Suprapubic skin (tissue), 4 donors: ENCODE measurements around the gene SLC8A1. TPM values are rescaled to one million over a fixed set of nuclear protein-coding genes. Genes with fewer than 3 reads are reported as not detected.

Experiments
- DNase-seq, 2 donors: peaks; one replicate each; pipeline ENCODE4 v3.0.0-alpha.2; 2019; ENCODE audit warnings: low spot score in 2 of 2
- H3K27ac ChIP-seq: fragments of 200-600 bp; sonication (generic); one replicate; pipeline ENCODE4 v1.5.1; 2019
- H3K27me3 ChIP-seq: fragments of 200-600 bp; sonication (generic); one replicate; pipeline ENCODE4 v1.5.1; 2019
- H3K36me3 ChIP-seq: fragments of 200-600 bp; sonication (generic); one replicate; pipeline ENCODE4 v1.5.1; 2019
- H3K4me1 ChIP-seq: fragments of 200-600 bp; sonication (generic); one replicate; pipeline ENCODE4 v1.5.1; 2019
- H3K4me3 ChIP-seq: fragments of 200-600 bp; sonication (generic); one replicate; pipeline ENCODE4 v1.5.1; 2019; ENCODE audit warnings: mild to moderate bottlenecking
- H3K9me3 ChIP-seq: fragments of 200-600 bp; sonication (generic); one replicate; pipeline ENCODE4 v1.5.1; 2019
- EP300 ChIP-seq: sonication (generic); formaldehyde crosslinking; IDR thresholded peaks from one replicate; pipeline ENCODE4 v1.6.1; 2017; ENCODE audit warnings: antibody characterized with exemption
- POLR2A ChIP-seq, 2 donors: fragments of 450-650 bp; IDR thresholded peaks; one replicate each; pipeline ENCODE4 v1.6.1; 2017; ENCODE audit warnings: antibody characterized with exemption in 2 of 2, mild to moderate bottlenecking in 2 of 2, moderate library complexity in 2 of 2
- POLR2AphosphoS5 ChIP-seq, 3 donors: sonication (generic); formaldehyde crosslinking; IDR thresholded peaks; one replicate each; pipeline ENCODE4 v1.6.1; 2017; ENCODE audit warnings: antibody characterized with exemption in 3 of 3
- WGBS: methylation state at CpG from one replicate; pipeline ENCODE4 v1.1.5; 2018; 5-methylcytosine and 5-hydroxymethylcytosine counted together
- total RNA-seq, 4 donors: library from RNA; depleted of rRNA; stranded (reverse); fragments of >200 nt; gene quantifications; one replicate each; pipeline ENCODE4 v1.1.0, GENCODE V29; 2016
- TF ChIP-seq, protein P1 (sequence below), 2 donors: fragments of 200-600 bp in 1 of 2; fragments of 450-650 bp in 1 of 2; sonication (generic) in 1 of 2; IDR thresholded peaks; one replicate each; pipeline ENCODE4 v1.5.1; 2016 to 2019; ENCODE audit warnings: antibody characterized with exemption in 2 of 2, mild to moderate bottlenecking in 1 of 2, moderate library complexity in 1 of 2

Gene SLC8A1
- total RNA-seq, 4 donors from 2014 or later: 2.4 to 14.4 (median 9.9) TPM

DNA sequence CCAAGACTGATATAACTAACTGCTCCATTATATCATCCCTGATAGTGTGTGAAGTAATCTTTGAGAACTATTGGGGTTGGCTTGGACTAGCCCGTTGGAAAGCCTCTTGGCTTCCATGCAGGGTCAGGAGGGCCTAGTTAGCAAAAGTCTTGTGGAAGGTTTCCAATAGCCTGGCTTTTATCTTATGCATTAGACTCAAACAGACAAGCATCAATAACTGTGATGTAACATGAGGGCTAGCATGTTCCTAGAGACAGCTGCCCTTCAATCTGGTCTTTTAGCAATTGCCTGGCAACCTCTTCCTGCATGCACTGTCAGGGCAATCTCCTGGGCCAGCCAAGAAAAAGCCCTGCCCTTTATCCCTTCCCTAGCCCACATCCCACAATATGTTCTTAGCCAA lies 18.2 kb downstream of the SLC8A1 start:
- H3K27ac ChIP-seq: no peak overlapping the region
- H3K4me3 ChIP-seq: no peak overlapping the region
- DNase-seq: no peak
- no peaks in the 10 kb centered on the region for H3K27me3 ChIP-seq
- H3K9me3 ChIP-seq: no peaks in the 10 kb centered on the region
- 29% methylated on average over 1 of the region's 1 CpG for WGBS
- H3K4me1 ChIP-seq: no peaks in the 10 kb centered on the region
- TF ChIP-seq POLR2AphosphoS5 (IDR thresholded peaks at IDR 0.05) (no peak), EP300 (no peak)
- TF ChIP-seq, protein P1, sequence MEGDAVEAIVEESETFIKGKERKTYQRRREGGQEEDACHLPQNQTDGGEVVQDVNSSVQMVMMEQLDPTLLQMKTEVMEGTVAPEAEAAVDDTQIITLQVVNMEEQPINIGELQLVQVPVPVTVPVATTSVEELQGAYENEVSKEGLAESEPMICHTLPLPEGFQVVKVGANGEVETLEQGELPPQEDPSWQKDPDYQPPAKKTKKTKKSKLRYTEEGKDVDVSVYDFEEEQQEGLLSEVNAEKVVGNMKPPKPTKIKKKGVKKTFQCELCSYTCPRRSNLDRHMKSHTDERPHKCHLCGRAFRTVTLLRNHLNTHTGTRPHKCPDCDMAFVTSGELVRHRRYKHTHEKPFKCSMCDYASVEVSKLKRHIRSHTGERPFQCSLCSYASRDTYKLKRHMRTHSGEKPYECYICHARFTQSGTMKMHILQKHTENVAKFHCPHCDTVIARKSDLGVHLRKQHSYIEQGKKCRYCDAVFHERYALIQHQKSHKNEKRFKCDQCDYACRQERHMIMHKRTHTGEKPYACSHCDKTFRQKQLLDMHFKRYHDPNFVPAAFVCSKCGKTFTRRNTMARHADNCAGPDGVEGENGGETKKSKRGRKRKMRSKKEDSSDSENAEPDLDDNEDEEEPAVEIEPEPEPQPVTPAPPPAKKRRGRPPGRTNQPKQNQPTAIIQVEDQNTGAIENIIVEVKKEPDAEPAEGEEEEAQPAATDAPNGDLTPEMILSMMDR (IDR thresholded peaks at IDR 0.05): no peak
- no peaks in the 10 kb centered on the region for H3K36me3 ChIP-seq

DNA sequence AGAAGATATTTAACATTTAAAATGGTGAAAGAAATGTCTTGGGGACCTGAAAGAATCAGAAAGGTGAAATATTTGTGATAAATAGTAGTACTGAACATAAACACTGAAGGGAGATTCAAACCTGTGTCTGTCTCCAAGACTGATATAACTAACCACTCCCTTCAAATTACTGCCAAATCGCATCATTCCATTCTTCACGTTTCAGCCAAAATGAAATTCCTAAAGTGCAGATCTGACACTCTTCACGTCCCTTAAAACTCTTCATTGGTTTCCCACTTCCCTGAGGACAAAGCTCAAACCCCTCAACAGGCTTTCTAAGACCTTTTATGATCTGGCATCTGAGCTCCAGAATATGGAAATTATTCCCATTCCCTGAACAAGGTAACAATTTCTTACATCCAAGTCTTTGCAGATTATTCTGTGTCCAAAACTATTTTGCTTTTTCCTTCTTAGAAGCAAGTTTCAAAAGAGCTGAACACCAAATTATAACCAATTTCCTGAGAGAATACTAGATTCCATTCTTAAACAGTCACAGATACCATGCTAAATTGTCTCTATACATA lies 18.9 kb downstream of the SLC8A1 start:
- Histone ChIP-seq H3K27me3 (no peaks in the 10 kb centered on the region), H3K27ac (no peak overlapping the region), H3K4me3 (no peak overlapping the region), H3K9me3 (no peaks in the 10 kb centered on the region), H3K4me1 (no peaks in the 10 kb centered on the region), H3K36me3 (no peaks in the 10 kb centered on the region)
- 21% methylated on average over 3 of the region's 3 CpGs for WGBS
- DNase-seq: no peak
- TF ChIP-seq, protein P1 (IDR thresholded peaks at IDR 0.05): no peak
- no peak for TF ChIP-seq POLR2A (IDR thresholded peaks at IDR 0.05)
- TF ChIP-seq EP300: no peak
- no peak for TF ChIP-seq POLR2AphosphoS5 (IDR thresholded peaks at IDR 0.05)

DNA sequence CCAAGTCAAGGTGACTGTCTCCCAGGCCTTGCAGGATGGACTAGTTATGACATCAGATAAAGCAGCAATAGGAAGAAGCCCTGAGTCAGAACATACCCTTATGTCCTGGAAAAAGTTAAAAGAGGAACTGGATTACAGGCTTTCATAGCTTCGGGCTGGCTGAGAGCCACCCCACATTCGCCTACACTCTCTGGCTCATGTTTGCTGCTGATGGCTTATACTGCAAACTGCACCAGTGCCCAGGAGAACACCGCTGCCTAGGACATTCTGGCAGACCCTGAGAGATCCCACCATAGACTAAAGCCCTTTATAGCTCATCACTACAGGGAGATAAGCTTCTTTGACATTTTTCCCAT lies 20.3 kb downstream of the SLC8A1 start:
- no peaks in the 10 kb centered on the region for H3K36me3 ChIP-seq
- DNase-seq: no peak
- H3K27ac ChIP-seq: no peak overlapping the region
- H3K4me1 ChIP-seq: no peaks in the 10 kb centered on the region
- 70% methylated on average over 3 of the region's 3 CpGs for WGBS
- no peak overlapping the region for H3K4me3 ChIP-seq
- no peak for TF ChIP-seq POLR2AphosphoS5 (IDR thresholded peaks at IDR 0.05)
- no peak for TF ChIP-seq POLR2A (IDR thresholded peaks at IDR 0.05)
- no peak for TF ChIP-seq EP300
- TF ChIP-seq, protein P1 (IDR thresholded peaks at IDR 0.05): no peak
- H3K27me3 ChIP-seq: no peaks in the 10 kb centered on the region
- H3K9me3 ChIP-seq: no peaks in the 10 kb centered on the region

DNA sequence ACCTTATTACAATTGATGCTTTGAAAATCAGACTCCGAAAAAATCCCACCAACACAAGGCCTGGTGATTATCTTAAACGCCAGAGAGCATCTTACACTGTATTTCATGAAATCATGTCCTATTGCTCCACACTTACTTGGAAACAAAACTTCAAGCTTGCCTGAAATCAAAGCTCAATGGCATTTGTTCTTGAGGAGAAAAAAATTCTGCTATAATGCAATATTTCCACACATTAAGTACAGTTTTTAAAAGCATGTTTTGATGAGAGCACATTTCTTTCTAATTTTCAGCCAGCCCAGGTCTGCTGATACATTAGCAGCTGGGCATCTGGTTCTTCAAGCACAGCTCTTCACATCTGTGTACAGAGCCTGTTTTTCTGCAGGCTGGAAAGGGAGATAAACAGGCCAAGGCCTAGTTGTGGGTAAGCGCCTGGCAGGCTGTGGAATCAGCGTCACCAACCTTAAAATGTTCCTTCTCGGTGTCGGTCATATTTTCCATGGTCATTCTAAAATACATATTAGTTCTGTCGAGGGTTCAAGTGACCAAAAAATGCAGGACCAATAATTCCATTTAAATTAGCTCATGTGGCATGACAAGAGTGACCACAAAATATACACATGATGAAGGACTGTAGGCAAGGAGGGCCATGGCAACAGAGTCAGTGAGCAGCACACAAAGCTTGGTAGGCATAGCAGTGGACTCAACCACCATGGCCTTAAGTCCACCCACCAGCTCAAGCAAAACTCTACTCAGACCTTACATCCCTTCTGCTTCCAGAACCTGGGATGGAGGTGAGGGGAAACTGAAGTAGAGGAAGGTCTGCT lies 20.9 kb downstream of the SLC8A1 start:
- WGBS: 87% methylated on average over 7 of the region's 7 CpGs
- DNase-seq: no peak
- H3K4me3 ChIP-seq: no peak overlapping the region
- H3K4me1 ChIP-seq: no peaks in the 10 kb centered on the region
- no peak overlapping the region for H3K27ac ChIP-seq
- H3K27me3 ChIP-seq: no peaks in the 10 kb centered on the region
- TF ChIP-seq POLR2A (IDR thresholded peaks at IDR 0.05) (no peak), POLR2AphosphoS5 (IDR thresholded peaks at IDR 0.05) (no peak), EP300 (no peak)
- TF ChIP-seq, protein P1 (IDR thresholded peaks at IDR 0.05): no peak
- H3K36me3 ChIP-seq: no peaks in the 10 kb centered on the region
- H3K9me3 ChIP-seq: no peaks in the 10 kb centered on the region

DNA sequence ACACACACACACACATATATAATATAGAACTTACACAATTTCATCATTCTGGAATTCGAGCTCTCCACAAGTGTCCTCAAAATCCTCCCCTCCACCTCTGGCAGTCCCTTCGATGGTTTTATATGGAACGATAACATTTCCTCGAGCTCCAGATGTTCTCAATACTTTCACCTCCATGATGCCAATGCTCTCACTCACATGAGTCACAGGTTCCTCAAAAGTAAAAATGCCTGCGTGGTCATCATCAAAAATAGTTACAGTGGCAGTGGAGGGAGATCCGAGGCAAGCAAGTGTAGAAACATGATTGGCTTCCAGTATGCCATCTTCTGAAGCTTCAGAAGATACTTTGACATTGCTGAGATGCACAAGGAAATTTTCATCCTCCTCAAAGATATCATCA lies 23.5 kb downstream of the SLC8A1 start:
- Histone ChIP-seq H3K4me1 (no peaks in the 10 kb centered on the region), H3K27me3 (no peaks in the 10 kb centered on the region), H3K27ac (no peak overlapping the region), H3K9me3 (no peaks in the 10 kb centered on the region), H3K4me3 (no peak overlapping the region), H3K36me3 (no peaks in the 10 kb centered on the region)
- TF ChIP-seq EP300 (no peak), POLR2A (IDR thresholded peaks at IDR 0.05) (no peak), POLR2AphosphoS5 (IDR thresholded peaks at IDR 0.05) (no peak)
- TF ChIP-seq, protein P1 (IDR thresholded peaks at IDR 0.05): no peak
- no peak for DNase-seq
- 74% methylated on average over 6 of the region's 6 CpGs for WGBS
